HCT116 (cell line): ENCODE measurements around the gene RALGAPA1. TPM values are rescaled to one million over a fixed set of nuclear protein-coding genes. Genes with fewer than 3 reads are reported as not detected.

ENCODE experiments used
- ATAC-seq: fragments of 200-7000 bp; cut with Tn5 transposase; 2 replicates; pipeline ENCODE4 v1.9.1; 2020; ENCODE audit warnings: mild to moderate bottlenecking, moderate library complexity
- BruUV-seq: library from RNA; stranded (reverse); fragments of 400-500 nt; replicated peaks from 2 replicates; lab custom pipeline; 2021; lab: Mats Ljungman, UMichigan
- CTCF ChIA-PET: fragments of 300-600 bp; sonication (Branson Sonifier 250); formaldehyde crosslinking; loops from one replicate; lab custom pipeline; 2021; ENCODE audit warnings: antibody characterized with exemption; lab: Charles Lee
- POLR2A ChIA-PET: fragments of 300-600, 350-600 bp; sonication (Branson Sonifier 250); formaldehyde crosslinking; loops from one replicate; lab custom pipeline; 2021; ENCODE audit warnings: antibody characterized with exemption; lab: Charles Lee
- RAD21 ChIA-PET, 2 experiments: fragments of 300-600 bp; sonication (Branson Sonifier 250); formaldehyde crosslinking; loops; one replicate each; lab custom pipeline; 2023; ENCODE audit warnings: low total read pairs in 2 of 2; ENCODE audit not compliant: uncharacterized antibody in 2 of 2, unreplicated experiment in 2 of 2, low non-redundant PET in 1 of 2; lab: Charles Lee
- DNase-seq: peaks from one replicate; pipeline ENCODE4 v3.0.0-alpha.2; 2010; ENCODE audit warnings: low read depth, low spot score
- H2AFZ ChIP-seq: fragments of 200-600 bp; shearing (Covaris generic), sonication (generic); 2 replicates; pipeline ENCODE4 v1.6.1; 2017; ENCODE audit warnings: low read depth, mixed run types, mixed read lengths, antibody characterized with exemption, low read length; ENCODE audit not compliant: poor library complexity, severe bottlenecking
- H3K27ac ChIP-seq: 2 replicates; pipeline ENCODE4 v1.5.1; 2012; ENCODE audit warnings: low read depth, low read length
- H3K27me3 ChIP-seq: fragments of 200-600 bp; sonication (generic); 2 replicates; pipeline ENCODE4 v1.6.1; 2016; ENCODE audit warnings: mixed run types, low read length, mixed read lengths; ENCODE audit not compliant: insufficient read depth
- H3K36me3 ChIP-seq, 2 experiments: fragments of 200-500 bp in 1 of 2; fragments of 200-600 bp in 1 of 2; sonication (Bioruptor generic) in 1 of 2; sonication (generic) in 1 of 2; 2 replicates each; pipeline versions ENCODE4 v1.5.1 to v1.6.1; 2014 to 2016; ENCODE audit warnings: low read length in 2 of 2, inconsistent platforms in 1 of 2, mixed read lengths in 1 of 2, mixed run types in 1 of 2; ENCODE audit not compliant: insufficient read depth in 2 of 2, control insufficient read depth in 1 of 2
- H3K4me1 ChIP-seq, 2 experiments: fragments of 200-600 bp in 1 of 2; sonication (generic) in 1 of 2; 2 replicates each; pipeline versions ENCODE4 v1.5.1 to v1.6.1; 2012 to 2017; ENCODE audit warnings: low read length in 2 of 2, inconsistent platforms in 1 of 2, mild to moderate bottlenecking in 1 of 2, mixed read lengths in 1 of 2, mixed run types in 1 of 2, moderate library complexity in 1 of 2; ENCODE audit not compliant: insufficient read depth in 2 of 2, control insufficient read depth in 1 of 2
- H3K4me2 ChIP-seq: fragments of 200-600 bp; sonication (generic); 2 replicates; pipeline ENCODE4 v1.6.1; 2017; ENCODE audit warnings: mixed run types, low read length, mixed read lengths
- H3K4me3 ChIP-seq, 2 experiments: fragments of 200-600 bp in 1 of 2; sonication (generic) in 1 of 2; replicated peaks in 1 of 2; 2 replicates each; pipeline ENCODE4 v1.5.1; 2011 to 2016; ENCODE audit warnings: low read length in 2 of 2, control low read depth in 1 of 2, low read depth in 1 of 2, mild to moderate bottlenecking in 1 of 2, mixed read lengths in 1 of 2, mixed run types in 1 of 2
- H3K79me2 ChIP-seq: fragments of 200-600 bp; sonication (generic); 2 replicates; pipeline ENCODE4 v1.6.1; 2017; ENCODE audit warnings: mild to moderate bottlenecking, mixed run types, low read length, moderate library complexity, mixed read lengths; ENCODE audit not compliant: insufficient read depth
- H3K9ac ChIP-seq: fragments of 200-600 bp; sonication (generic); 2 replicates; pipeline ENCODE4 v1.6.1; 2016; ENCODE audit warnings: low read length, mixed read lengths
- H3K9me2 ChIP-seq: fragments of 200-600 bp; sonication (generic), shearing (Covaris generic); 2 replicates; pipeline ENCODE4 v1.6.1; 2017; ENCODE audit warnings: mixed run types, mild to moderate bottlenecking, moderate library complexity; ENCODE audit not compliant: insufficient read depth
- H3K9me3 ChIP-seq, 2 experiments: fragments of 200-500 bp in 1 of 2; fragments of 200-600 bp in 1 of 2; sonication (Bioruptor generic) in 1 of 2; sonication (generic) in 1 of 2; 2 replicates each; pipeline ENCODE4 v1.6.1; 2014 to 2017; ENCODE audit warnings: low read length in 2 of 2, mixed read lengths in 2 of 2, inconsistent platforms in 1 of 2, low read depth in 1 of 2, mild to moderate bottlenecking in 1 of 2, mixed run types in 1 of 2, moderate library complexity in 1 of 2; ENCODE audit not compliant: control insufficient read depth in 1 of 2, insufficient read depth in 1 of 2
- H4K20me1 ChIP-seq: fragments of 200-600 bp; sonication (generic), shearing (Covaris generic); 2 replicates; pipeline ENCODE4 v1.6.1; 2017; ENCODE audit warnings: mixed run types, mild to moderate bottlenecking, moderate library complexity; ENCODE audit not compliant: insufficient read depth
- SRF ChIP-seq: IDR thresholded peaks from 2 replicates; pipeline ENCODE4 v1.6.1; 2012; ENCODE audit warnings: low read depth
- YY1 ChIP-seq: IDR thresholded peaks from 2 replicates; pipeline ENCODE4 v1.6.1; 2011; ENCODE audit warnings: low read length, low read depth, moderate library complexity, mild to moderate bottlenecking; ENCODE audit not compliant: insufficient replicate concordance; ENCODE audit errors: extremely low read depth
- intact Hi-C: fragments of 100-400 bp; cut with micrococcal nuclease; formaldehyde crosslinking; loops from 2 replicates; pipeline ENCODE4 v1.10.0; 2022
- total RNA-seq: library from RNA; stranded (reverse); gene quantifications from one replicate; pipeline ENCODE4 v1.2.1, GENCODE V29; 2021; ENCODE audit not compliant: unreplicated experiment
- TF ChIP-seq, protein P1 (sequence below): IDR thresholded peaks from 2 replicates; pipeline ENCODE4 v1.6.1; 2012
- TF ChIP-seq, protein P2 (sequence below): IDR thresholded peaks from 2 replicates; pipeline ENCODE4 v1.6.1; 2012; ENCODE audit warnings: low read depth
- TF ChIP-seq, protein P3 (sequence below), 3 experiments: fragments of 200-600 bp in 1 of 3; sonication (generic) in 1 of 3; IDR thresholded peaks in 2 of 3; conservative IDR thresholded peaks in 1 of 3; 2 replicates each; pipeline ENCODE4 v1.5.1; 2012 to 2017; ENCODE audit warnings: low read depth in 2 of 3, low read length in 2 of 3, antibody characterized with exemption in 1 of 3, borderline replicate concordance in 1 of 3, control low read depth in 1 of 3, mild to moderate bottlenecking in 1 of 3, mixed read lengths in 1 of 3, mixed run types in 1 of 3, moderate library complexity in 1 of 3; ENCODE audit not compliant: insufficient read depth in 1 of 3

RALGAPA1 gene
- total RNA-seq, 1 experiment from 2014 or later: 29.3 TPM

DNA sequence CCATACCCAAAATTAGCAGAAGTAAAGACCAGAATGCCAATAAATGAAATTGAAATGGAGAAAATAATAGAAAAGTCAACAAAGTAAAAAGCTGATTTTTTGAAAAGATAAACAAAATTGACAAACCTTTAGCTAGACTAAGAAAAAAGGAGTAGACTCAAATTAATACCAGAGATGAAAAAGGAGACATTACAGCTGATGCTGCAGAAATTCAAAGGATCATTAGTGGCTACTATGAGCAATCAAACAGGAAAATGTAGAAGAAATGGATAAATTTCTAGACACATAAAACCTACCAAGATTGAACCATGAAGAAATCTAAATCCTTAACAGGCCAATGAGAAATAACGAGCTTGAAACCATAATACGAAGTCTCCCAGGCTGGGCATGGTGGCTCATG is 309.9 kb downstream of the RALGAPA1 start:
- Histone ChIP-seq H3K9me3 (no peaks in the 10 kb centered on the region), H2AFZ (no peak overlapping the region), H3K27me3 (no peaks in the 10 kb centered on the region), H3K9ac (no peak overlapping the region), H3K4me3 (no peak overlapping the region), H3K79me2 (no peaks in the 10 kb centered on the region), H4K20me1 (no peaks in the 10 kb centered on the region), H3K4me1 (no peaks in the 10 kb centered on the region), H3K9me2 (0 out of 2 replicates have a peak, but pooled peaks cover 3% of the 10 kb centered on the region), H3K27ac (no peak overlapping the region), H3K36me3 (no peaks in the 10 kb centered on the region), H3K4me2 (no peak overlapping the region)
- no peak for DNase-seq
- TF ChIP-seq, protein P1, sequence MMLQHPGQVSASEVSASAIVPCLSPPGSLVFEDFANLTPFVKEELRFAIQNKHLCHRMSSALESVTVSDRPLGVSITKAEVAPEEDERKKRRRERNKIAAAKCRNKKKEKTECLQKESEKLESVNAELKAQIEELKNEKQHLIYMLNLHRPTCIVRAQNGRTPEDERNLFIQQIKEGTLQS: no peak
- TF ChIP-seq, protein P2, sequence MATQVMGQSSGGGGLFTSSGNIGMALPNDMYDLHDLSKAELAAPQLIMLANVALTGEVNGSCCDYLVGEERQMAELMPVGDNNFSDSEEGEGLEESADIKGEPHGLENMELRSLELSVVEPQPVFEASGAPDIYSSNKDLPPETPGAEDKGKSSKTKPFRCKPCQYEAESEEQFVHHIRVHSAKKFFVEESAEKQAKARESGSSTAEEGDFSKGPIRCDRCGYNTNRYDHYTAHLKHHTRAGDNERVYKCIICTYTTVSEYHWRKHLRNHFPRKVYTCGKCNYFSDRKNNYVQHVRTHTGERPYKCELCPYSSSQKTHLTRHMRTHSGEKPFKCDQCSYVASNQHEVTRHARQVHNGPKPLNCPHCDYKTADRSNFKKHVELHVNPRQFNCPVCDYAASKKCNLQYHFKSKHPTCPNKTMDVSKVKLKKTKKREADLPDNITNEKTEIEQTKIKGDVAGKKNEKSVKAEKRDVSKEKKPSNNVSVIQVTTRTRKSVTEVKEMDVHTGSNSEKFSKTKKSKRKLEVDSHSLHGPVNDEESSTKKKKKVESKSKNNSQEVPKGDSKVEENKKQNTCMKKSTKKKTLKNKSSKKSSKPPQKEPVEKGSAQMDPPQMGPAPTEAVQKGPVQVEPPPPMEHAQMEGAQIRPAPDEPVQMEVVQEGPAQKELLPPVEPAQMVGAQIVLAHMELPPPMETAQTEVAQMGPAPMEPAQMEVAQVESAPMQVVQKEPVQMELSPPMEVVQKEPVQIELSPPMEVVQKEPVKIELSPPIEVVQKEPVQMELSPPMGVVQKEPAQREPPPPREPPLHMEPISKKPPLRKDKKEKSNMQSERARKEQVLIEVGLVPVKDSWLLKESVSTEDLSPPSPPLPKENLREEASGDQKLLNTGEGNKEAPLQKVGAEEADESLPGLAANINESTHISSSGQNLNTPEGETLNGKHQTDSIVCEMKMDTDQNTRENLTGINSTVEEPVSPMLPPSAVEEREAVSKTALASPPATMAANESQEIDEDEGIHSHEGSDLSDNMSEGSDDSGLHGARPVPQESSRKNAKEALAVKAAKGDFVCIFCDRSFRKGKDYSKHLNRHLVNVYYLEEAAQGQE: no peak
- TF ChIP-seq YY1 (no peak), SRF (no peak)
- TF ChIP-seq, protein P3, sequence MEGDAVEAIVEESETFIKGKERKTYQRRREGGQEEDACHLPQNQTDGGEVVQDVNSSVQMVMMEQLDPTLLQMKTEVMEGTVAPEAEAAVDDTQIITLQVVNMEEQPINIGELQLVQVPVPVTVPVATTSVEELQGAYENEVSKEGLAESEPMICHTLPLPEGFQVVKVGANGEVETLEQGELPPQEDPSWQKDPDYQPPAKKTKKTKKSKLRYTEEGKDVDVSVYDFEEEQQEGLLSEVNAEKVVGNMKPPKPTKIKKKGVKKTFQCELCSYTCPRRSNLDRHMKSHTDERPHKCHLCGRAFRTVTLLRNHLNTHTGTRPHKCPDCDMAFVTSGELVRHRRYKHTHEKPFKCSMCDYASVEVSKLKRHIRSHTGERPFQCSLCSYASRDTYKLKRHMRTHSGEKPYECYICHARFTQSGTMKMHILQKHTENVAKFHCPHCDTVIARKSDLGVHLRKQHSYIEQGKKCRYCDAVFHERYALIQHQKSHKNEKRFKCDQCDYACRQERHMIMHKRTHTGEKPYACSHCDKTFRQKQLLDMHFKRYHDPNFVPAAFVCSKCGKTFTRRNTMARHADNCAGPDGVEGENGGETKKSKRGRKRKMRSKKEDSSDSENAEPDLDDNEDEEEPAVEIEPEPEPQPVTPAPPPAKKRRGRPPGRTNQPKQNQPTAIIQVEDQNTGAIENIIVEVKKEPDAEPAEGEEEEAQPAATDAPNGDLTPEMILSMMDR (IDR thresholded peaks at IDR 0.05 in 2 of 3, conservative IDR thresholded peaks at IDR 0.05 in 1 of 3; ENCODE audit: borderline replicate concordance in 1 of 3, insufficient read depth in 1 of 3, low read depth in 2 of 3, low read length in 2 of 3): no peak
- CTCF ChIA-PET: no interaction called here
- BruUV-seq: no TSS peak
- intact Hi-C loops: no loop called here
- RAD21 ChIA-PET: no interaction called here
- ATAC-seq: no peak
- POLR2A ChIA-PET: no interaction called here
